PFSK-1 (cell line): ENCODE data around the gene MYO7A.

ENCODE experiments used
- FOXP2 ChIP-seq: optimal IDR thresholded peaks from 2 replicates; pipeline ENCODE3; 2011; ENCODE audit warnings: borderline replicate concordance, control low read depth, inconsistent platforms; ENCODE audit not compliant: insufficient read depth; ENCODE audit errors: extremely low read length, extremely low read depth
- POLR2AphosphoS5 ChIP-seq: IDR thresholded peaks from 2 replicates; pipeline ENCODE4 v1.6.1; 2012; ENCODE audit warnings: low read depth, mild to moderate bottlenecking, control low read depth, low read length, moderate library complexity
- REST ChIP-seq, 2 experiments: IDR thresholded peaks; 2 replicates each; pipeline versions ENCODE4 v1.6.1 to v1.8.0; 2011 to 2012; ENCODE audit warnings: low read depth in 2 of 2, low read length in 2 of 2, control low read depth in 1 of 2, inconsistent platforms in 1 of 2, mild to moderate bottlenecking in 1 of 2, moderate library complexity in 1 of 2; ENCODE audit not compliant: insufficient read depth in 1 of 2
- SIN3A ChIP-seq: IDR thresholded peaks from 2 replicates; pipeline ENCODE4 v1.6.1; 2012; ENCODE audit warnings: mild to moderate bottlenecking, low read length, moderate library complexity, borderline replicate concordance; ENCODE audit not compliant: insufficient read depth
- TAF1 ChIP-seq: IDR thresholded peaks from 2 replicates; pipeline ENCODE4 v1.6.1; 2012; ENCODE audit warnings: low read length, control low read depth, borderline replicate concordance; ENCODE audit not compliant: insufficient read depth

GRCh38 chr11:77125695-77126094 is 2.4 kb upstream of the MYO7A start:
- TF ChIP-seq REST (IDR thresholded peaks at IDR 0.05; ENCODE audit: insufficient read depth in 1 of 2, low read depth in 2 of 2, low read length in 2 of 2): no peak
- no peak for TF ChIP-seq TAF1
- TF ChIP-seq POLR2AphosphoS5: no peak
- no peak for TF ChIP-seq SIN3A
- no peak for TF ChIP-seq FOXP2
